ENCODE results near the gene NUP62.

- no peak for TF ChIP-seq YY1 (IDR thresholded peaks at IDR 0.05; ENCODE audit: insufficient read depth, insufficient read length)
- TF ChIP-seq SUZ12 (IDR thresholded peaks at IDR 0.05; ENCODE audit: extremely low read depth, insufficient read depth, insufficient read length) = no peak
These were observed 21.4 kb downstream of the NUP62 start for GRCh38 chr19:49907745-49908446.
